HG03432 (cell line): ENCODE data around the gene TACSTD2.
"Not testable (repeated sequence)": the region's sequence is repeated elsewhere in the genome, so short reads cannot be mapped to it uniquely, and the experiment has no call there.

Experiments
- ATAC-seq: cut with Tn5 transposase; IDR thresholded peaks from one replicate; pipeline ENCODE4 v1.9.1; 2021; ENCODE audit warnings: mild to moderate bottlenecking, moderate library complexity; ENCODE audit not compliant: unreplicated experiment

TACSTD2 gene

DNA sequence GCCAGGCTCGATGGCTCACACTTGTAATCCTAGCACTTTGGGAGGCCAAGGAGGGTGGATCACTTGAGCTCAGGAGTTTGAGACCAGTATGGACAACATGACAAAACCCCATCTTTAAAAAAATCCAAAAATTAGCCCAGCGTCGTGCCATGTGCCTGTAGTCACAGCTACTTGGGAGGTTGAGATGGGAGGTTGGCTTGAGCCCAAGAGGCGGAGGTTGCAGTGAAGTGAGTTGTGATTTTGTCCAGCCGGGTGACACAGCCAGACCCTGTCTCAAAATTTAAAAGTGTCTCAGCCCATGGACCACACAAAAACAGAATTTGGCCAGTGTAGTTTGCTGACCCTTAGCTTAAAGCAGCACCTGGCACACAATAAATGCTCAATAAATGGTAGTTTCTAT lies 11.3 kb upstream of the TACSTD2 start:
- no peak for ATAC-seq

DNA sequence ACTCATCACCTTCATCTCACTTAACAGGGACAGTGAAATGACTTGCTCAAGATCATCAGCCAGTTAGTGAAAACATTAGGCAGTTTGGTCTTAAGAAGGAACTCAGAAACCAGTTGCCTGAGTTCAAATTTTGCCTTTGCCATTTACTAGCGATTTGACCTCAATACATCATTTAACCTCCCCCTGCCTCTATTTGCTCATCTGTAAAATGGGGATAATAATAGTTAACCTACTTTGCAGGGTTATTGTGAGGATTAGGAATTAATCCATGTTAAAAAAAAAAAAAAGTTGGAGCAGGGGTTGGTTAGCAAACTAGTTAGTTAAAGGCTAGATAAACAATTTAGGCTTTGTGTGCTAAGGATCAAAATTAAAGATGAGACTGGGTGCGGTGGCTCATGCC lies 10.6 kb upstream of the TACSTD2 start:
- no peak for ATAC-seq

DNA sequence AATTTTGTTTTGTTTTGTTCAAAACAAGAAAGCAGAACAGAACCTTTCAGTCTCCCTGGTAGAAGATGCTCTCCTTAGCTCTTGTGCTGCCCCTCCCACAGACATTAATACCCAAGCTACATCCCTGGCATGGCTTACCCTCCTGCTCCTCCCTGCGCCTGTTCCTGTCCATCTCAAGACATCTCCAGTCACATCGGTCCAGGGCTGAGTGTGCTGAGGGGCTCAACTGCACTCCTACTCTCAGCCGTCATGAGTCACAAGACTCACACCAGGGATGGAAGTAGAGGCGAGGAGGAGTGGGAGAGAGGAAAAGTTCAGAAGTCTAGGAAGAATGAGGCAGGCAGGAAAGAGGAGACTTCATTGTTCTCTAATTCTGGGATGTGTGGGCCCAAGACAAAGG lies 9.2 kb upstream of the TACSTD2 start:
- ATAC-seq = no peak

- ATAC-seq = no peak
Measured at GRCh38 chr1:58585581-58586151, 8.6 kb upstream of the TACSTD2 start.

DNA sequence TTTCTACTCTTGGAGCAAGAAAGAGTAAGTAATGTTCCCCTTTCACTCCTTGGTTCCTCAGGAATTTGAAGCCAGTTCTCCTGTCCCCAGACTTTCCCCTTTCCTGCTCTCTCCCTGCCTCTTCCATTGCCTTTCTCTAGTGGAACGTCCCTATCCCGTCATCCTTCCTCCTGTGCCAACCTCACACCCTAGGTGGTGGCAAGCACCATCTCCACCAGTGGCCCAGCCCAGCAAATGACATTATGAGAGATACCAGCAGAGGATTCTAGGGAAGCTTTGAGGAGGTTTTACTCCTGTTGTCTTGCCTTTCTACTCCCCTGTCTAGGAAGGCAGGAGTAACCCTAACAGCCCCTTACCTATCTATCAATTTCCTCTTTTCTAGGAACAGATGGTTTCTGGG lies 8.1 kb upstream of the TACSTD2 start:
- ATAC-seq = no peak

- ATAC-seq = peak; percentile 86
Measured at GRCh38 chr1:58584082-58584895, 7.2 kb upstream of the TACSTD2 start.

- ATAC-seq = no peak
Measured at GRCh38 chr1:58583496-58583895, 6.4 kb upstream of the TACSTD2 start.

GRCh38 chr1:58582143-58582542 lies 5.1 kb upstream of the TACSTD2 start:
- not testable (repeated sequence) for ATAC-seq

DNA sequence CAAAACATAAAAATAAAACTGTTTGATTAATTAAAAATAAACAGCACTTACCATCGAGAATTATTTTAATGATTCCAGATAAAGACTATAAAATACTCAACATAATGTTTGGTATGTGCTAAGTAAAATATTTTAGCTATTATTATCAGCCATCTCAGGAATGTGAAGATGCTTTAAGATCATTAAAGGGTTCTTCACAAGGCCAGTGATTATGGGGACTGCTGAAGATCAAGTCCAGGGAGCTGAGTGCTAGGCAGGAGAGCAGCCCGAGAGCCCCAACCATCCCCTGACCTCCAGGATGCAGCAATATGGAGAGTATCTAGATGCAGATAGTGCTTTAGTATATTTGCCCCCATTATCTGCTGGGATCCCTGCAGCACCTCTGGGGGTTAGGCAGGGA lies 4.6 kb upstream of the TACSTD2 start:
- no peak for ATAC-seq

- no peak for ATAC-seq
Measured at GRCh38 chr1:58580186-58580585, 3.1 kb upstream of the TACSTD2 start.

DNA sequence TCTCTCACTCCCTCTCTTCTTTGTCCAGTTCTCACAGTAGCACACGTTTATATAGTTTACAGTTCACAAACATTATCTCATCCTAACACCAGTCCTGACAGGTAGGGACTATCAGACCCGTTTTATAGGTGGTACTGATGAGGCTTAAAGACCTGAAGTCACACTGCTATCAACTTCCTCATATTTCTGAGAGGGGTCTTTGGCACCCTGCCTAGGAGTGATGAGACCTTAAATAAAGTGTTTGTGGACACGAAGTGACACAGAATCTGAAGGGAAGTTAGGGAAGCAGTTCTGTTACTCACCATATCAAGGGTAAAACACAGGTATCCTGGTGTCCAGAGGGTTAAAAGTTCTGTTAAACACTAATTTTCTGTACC lies 590 bp upstream of the TACSTD2 start:
- no peak for ATAC-seq

DNA sequence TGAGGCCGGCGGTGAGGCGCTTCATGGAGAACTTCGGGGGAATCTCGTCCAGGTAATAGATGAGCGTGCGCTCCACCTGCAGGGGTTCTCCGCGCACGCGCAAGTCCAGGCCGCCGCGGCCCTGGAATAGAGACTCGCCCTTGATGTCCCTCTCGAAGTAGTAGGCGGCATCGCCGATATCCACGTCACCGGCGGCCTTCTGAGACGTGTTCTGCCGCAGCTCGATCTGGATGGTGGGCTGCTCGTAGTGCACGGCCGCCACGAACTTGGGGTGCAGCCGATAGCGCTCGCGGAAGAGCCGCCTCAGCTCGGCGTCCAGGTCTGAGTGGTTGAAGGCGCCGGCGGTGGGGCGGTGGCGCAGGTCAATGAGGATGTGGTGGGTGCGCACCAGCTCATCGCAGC lies 726 bp downstream of the TACSTD2 start:
- ATAC-seq = no peak

DNA sequence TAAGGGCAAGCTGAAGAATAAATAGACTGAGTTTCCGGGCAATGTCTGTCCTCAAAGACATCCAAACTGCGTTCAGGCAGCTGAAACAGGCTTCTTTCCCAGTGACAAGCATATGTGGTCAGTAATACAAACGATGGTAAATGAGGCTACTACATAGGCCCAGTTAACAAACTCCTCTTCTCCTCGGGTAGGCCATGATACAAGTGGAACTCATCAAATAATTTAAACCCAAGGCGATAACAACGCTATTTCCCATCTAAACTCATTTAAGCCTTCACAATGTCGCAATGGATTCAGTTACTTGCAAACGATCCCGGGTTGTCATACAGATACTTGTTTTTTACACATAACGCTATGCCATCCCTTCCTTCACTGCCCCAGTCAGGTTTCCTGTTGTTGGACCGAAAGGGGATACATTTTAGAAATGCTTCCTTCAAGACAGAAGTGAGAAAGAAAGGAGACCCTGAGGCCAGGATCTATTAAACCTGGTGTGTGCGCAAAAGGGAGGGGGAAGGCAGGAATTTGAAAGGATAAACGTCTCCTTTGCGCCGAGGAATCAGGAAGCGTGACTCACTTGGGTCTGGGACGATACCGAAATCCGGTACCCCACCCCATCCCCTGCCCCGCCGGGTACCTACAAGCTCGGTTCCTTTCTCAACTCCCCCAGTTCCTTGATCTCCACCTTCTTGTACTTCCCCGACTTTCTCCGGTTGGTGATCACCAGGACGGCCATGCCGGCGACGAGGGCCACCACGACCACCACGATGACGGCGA lies 1.3 kb downstream of the TACSTD2 start:
- no peak for ATAC-seq

- ATAC-seq = no peak
Measured at GRCh38 chr1:58574816-58575215, 2.2 kb downstream of the TACSTD2 start.

DNA sequence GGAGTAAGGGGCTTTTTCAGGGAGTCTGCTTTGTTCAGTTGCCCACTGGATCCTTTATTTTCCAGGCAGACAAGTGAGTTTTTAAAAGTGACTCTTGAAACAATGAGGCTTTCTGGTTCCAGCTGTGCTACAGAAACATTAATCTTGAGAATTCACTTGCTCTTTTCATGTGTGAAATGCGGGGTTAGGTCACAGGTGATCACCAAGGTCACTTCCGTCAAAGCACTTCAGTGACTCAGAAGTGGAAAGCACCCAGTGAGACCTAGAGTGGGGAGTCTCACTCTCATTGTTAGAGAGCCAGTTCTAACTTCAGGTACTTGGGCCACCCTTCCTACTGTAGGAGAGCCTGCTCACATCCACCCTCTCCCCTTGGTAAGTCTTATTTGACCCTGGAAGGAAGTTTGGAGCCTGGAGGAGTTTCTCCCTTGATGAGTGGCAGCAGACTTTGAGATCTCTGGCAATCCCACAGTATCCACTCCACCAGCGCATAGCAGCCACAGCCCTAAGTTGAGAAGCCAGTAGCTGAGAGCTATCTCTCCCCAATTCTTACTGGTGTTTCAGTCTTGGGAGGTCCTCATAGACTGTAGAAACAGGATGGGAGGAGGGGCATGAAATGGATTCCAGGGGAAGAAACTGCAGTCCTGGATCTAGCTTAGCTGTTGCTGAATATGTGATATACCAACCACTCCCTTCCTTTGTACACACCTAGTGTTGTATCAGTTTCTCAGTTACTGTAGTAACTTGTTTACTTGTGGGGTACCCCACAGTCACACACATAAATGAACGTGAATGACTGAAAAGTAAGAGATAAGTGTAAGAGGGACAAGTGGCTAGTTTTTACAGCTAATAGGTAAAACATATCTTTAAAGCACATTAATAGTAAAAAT lies 3.1 kb downstream of the TACSTD2 start:
- ATAC-seq = peak; percentile 95

DNA sequence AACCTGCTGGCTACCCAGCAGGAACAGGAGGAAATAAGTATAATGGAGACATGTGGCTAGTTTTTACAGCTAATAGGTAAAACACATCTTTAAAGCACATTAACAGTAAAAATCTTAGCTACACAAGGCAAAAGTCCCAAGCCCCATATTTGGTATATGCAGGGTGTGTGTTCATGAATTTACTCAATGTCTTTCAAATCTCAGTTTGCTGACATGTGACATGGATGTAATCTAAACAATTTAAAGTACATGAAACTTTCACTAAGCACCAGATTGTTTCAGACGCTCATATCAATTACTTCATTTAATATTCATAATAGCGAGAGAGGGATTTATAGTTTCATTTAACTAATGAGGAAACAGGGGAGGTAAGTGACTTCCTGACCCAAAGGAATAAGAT lies 3.9 kb downstream of the TACSTD2 start:
- ATAC-seq = no peak

- no peak for ATAC-seq
Measured at GRCh38 chr1:58572690-58573089, 4.4 kb downstream of the TACSTD2 start.

- no peak for ATAC-seq
Measured at GRCh38 chr1:58571616-58572015, 5.4 kb downstream of the TACSTD2 start.

DNA sequence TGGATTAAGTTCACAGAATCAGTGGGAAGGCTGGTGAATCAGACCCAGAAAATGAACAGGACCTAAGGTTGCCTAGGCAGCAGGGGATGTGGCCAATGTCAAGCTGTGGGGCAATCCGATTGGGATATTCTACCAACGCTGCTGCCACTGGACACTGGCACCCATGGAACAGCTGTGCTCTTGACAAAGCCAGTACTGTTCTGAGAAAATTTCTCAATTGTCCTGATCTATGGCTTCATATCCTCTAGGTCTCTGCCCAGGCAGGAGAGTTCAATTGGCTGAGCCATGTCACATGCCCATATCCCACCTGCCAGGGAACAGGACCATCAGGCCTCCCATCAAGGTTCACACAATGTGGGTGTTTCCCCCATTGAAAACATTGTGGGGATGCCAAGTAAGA lies 6.2 kb downstream of the TACSTD2 start:
- ATAC-seq = no peak

DNA sequence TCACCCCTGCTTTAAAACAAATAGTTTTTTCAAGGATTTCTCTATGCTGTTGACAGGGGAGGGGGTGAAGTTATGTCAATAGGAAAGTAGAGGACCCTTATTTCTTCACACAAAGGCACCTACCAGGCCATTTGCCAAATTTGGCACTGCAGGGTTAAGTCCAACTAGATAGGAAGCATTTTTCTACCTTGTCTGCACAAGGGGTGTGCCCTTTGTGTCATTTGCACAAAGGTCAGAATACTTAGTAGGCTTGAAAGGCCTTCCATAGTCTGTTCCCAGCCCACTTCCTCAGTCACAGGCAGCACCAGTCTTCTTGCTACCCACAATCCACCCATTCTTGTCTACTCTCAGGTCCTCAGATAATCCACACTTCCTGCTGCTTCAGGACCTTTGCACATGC lies 7.0 kb downstream of the TACSTD2 start:
- no peak for ATAC-seq

GRCh38 chr1:58568911-58569310 lies 8.1 kb downstream of the TACSTD2 start:
- ATAC-seq = no peak
